Dendritic cell treated with granulocyte-macrophage colony-stimulating factor and Interleukin-4, amounts not matched to agents 40 ng/mL and 50 ng/mL, for 4 days (primary cell): ENCODE data around the gene HK1.
"Not testable (repeated sequence)": the region's sequence is repeated elsewhere in the genome, so short reads cannot be mapped to it uniquely, and the experiment has no call there.

Experiments
- H3K27ac Mint-ChIP-seq: one replicate; pipeline ENCODE4 v1.8.0; 2022; ENCODE audit warnings: mild to moderate bottlenecking, mixed read lengths
- H3K27me3 Mint-ChIP-seq: one replicate; pipeline ENCODE4 v1.8.0; 2022; ENCODE audit warnings: mild to moderate bottlenecking, mixed read lengths
- H3K36me3 Mint-ChIP-seq: one replicate; pipeline ENCODE4 v1.8.0; 2022; ENCODE audit warnings: low read depth, mixed read lengths
- H3K4me1 Mint-ChIP-seq: one replicate; pipeline ENCODE4 v1.8.0; 2022; ENCODE audit warnings: low read depth, mixed read lengths
- H3K4me3 Mint-ChIP-seq: one replicate; pipeline ENCODE4 v1.8.0; 2022; ENCODE audit warnings: mild to moderate bottlenecking, moderate library complexity, mixed read lengths
- H3K9me3 Mint-ChIP-seq: one replicate; pipeline ENCODE4 v1.8.0; 2022; ENCODE audit warnings: mixed read lengths
- intact Hi-C: fragments of 100-400 bp; cut with micrococcal nuclease; formaldehyde crosslinking; loops from one replicate; pipeline ENCODE4 v1.15.0; 2022

The HK1 gene

GRCh38 chr10:69321039-69321715 lies 42.9 kb downstream of the HK1 start:
- Mint-ChIP-seq H3K4me3 (peak overlapping the region; percentile 13), H3K27ac (peak overlapping the region; percentile 87), H3K9me3 (no peaks in the 10 kb centered on the region), H3K36me3 (peaks cover 8% of the 10 kb centered on the region), H3K27me3 (no peaks in the 10 kb centered on the region), H3K4me1 (peaks cover 52% of the 10 kb centered on the region)
- intact Hi-C loops: no loop called here

- H3K27ac Mint-ChIP-seq: no peak overlapping the region
These were observed 43.6 kb downstream of the HK1 start for GRCh38 chr10:69321865-69322264.

GRCh38 chr10:69322346-69322745 lies 44.0 kb downstream of the HK1 start:
- H3K4me3 Mint-ChIP-seq, H3K9me3 Mint-ChIP-seq, H3K27me3 Mint-ChIP-seq, H3K36me3 Mint-ChIP-seq, intact Hi-C loops, H3K27ac Mint-ChIP-seq: not testable (repeated sequence)
- H3K4me1 Mint-ChIP-seq: peaks cover 59% of the 10 kb centered on the region

More at GRCh38 chr10:69321865-69322264, 43.6 kb downstream of the HK1 start:
- intact Hi-C loops: no loop called here
- Mint-ChIP-seq H3K27me3 (no peaks in the 10 kb centered on the region), H3K4me1 (peaks cover 58% of the 10 kb centered on the region), H3K9me3 (no peaks in the 10 kb centered on the region), H3K4me3 (no peak overlapping the region), H3K36me3 (peaks cover 8% of the 10 kb centered on the region)

- Mint-ChIP-seq H3K27ac (no peak overlapping the region), H3K27me3 (no peaks in the 10 kb centered on the region), H3K9me3 (no peaks in the 10 kb centered on the region), H3K4me1 (peaks cover 70% of the 10 kb centered on the region), H3K4me3 (no peak overlapping the region), H3K36me3 (peaks cover 8% of the 10 kb centered on the region)
- intact Hi-C loops: no loop called here
These were observed 45.3 kb downstream of the HK1 start for GRCh38 chr10:69323622-69324021.

DNA sequence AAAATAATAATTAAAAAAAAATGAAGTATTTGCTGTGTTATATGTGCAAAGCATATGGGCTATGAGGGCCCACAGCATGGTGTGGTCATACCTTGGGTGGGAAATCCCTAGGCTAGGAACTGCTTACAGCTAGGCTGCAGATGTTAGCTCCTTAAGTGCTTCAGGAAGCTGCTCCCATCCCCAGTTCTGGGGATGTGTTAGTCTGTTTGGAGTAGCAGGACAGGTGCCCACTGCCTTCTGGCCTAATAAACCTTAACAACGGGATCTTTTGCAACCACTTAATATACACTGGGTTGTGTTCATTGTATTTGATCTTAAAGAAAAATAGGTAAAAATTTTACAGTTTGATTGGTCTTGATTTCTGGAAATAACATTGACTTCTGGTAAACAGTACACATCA lies 46.3 kb downstream of the HK1 start:
- Mint-ChIP-seq H3K27ac (no peak overlapping the region), H3K9me3 (no peaks in the 10 kb centered on the region), H3K27me3 (no peaks in the 10 kb centered on the region), H3K36me3 (peaks cover 6% of the 10 kb centered on the region), H3K4me3 (no peak overlapping the region), H3K4me1 (peaks cover 78% of the 10 kb centered on the region)
- intact Hi-C loops: no loop called here

GRCh38 chr10:69325637-69326523 lies 47.6 kb downstream of the HK1 start:
- H3K27ac Mint-ChIP-seq, H3K27me3 Mint-ChIP-seq, intact Hi-C loops, H3K9me3 Mint-ChIP-seq, H3K4me3 Mint-ChIP-seq: not testable (repeated sequence)
- H3K36me3 Mint-ChIP-seq: peaks cover 19% of the 10 kb centered on the region
- H3K4me1 Mint-ChIP-seq: peaks cover 78% of the 10 kb centered on the region

- H3K36me3 Mint-ChIP-seq: peaks cover 21% of the 10 kb centered on the region
- no peaks in the 10 kb centered on the region for H3K9me3 Mint-ChIP-seq
- no peak overlapping the region for H3K27ac Mint-ChIP-seq
- H3K4me3 Mint-ChIP-seq: no peak overlapping the region
- intact Hi-C loops: no loop called here
- peaks cover 72% of the 10 kb centered on the region for H3K4me1 Mint-ChIP-seq
- no peaks in the 10 kb centered on the region for H3K27me3 Mint-ChIP-seq
These were observed 48.4 kb downstream of the HK1 start for GRCh38 chr10:69326692-69327091.

- peak overlapping the region; percentile 73 for H3K4me3 Mint-ChIP-seq
- H3K9me3 Mint-ChIP-seq: no peaks in the 10 kb centered on the region
- peaks cover 29% of the 10 kb centered on the region for H3K36me3 Mint-ChIP-seq
- peak overlapping the region; percentile 87 for H3K27ac Mint-ChIP-seq
- intact Hi-C loops: no loop called here
- H3K27me3 Mint-ChIP-seq: no peaks in the 10 kb centered on the region
- H3K4me1 Mint-ChIP-seq: peaks cover 75% of the 10 kb centered on the region
These were observed 49.4 kb downstream of the HK1 start for GRCh38 chr10:69327463-69328379.

- Mint-ChIP-seq H3K4me1 (peaks cover 77% of the 10 kb centered on the region), H3K27me3 (no peaks in the 10 kb centered on the region), H3K9me3 (no peaks in the 10 kb centered on the region), H3K4me3 (peak overlapping the region; percentile 17), H3K27ac (peak overlapping the region; percentile 87), H3K36me3 (peaks cover 32% of the 10 kb centered on the region)
- intact Hi-C loops: no loop called here
These were observed 50.1 kb downstream of the HK1 start for GRCh38 chr10:69328380-69328735.

GRCh38 chr10:69328888-69329287 lies 50.6 kb downstream of the HK1 start:
- H3K27me3 Mint-ChIP-seq, intact Hi-C loops, H3K4me3 Mint-ChIP-seq, H3K9me3 Mint-ChIP-seq: not testable (repeated sequence)
- Mint-ChIP-seq H3K4me1 (peaks cover 77% of the 10 kb centered on the region), H3K27ac (peak overlapping the region; percentile 87), H3K36me3 (peaks cover 32% of the 10 kb centered on the region)

- Mint-ChIP-seq H3K36me3 (peaks cover 32% of the 10 kb centered on the region), H3K27me3 (no peaks in the 10 kb centered on the region), H3K4me1 (peaks cover 85% of the 10 kb centered on the region), H3K9me3 (no peaks in the 10 kb centered on the region), H3K4me3 (no peak overlapping the region), H3K27ac (peak overlapping the region; percentile 87)
- intact Hi-C loops: no loop called here
These were observed 51.5 kb downstream of the HK1 start for GRCh38 chr10:69329721-69330178.

DNA sequence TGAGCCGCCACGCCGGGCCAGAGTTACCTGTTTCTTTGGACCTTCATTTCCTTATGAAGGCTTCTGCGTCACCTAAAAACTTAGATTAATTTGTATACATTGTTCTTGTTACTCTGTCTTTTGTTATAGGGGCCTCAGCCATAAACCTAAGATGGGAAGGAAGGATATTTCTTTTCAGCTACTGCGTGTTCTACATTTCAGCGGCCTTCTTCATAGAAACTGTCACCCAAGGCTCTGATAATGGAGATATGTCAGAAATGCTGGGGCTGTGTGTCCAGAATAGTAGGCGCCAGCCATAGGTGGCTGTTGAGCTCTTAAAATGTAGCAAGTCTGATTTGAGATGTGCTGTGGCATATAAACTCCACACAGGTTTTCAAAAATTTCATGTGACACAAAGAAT lies 52.9 kb downstream of the HK1 start:
- Mint-ChIP-seq H3K27me3 (no peaks in the 10 kb centered on the region), H3K4me1 (peaks cover 93% of the 10 kb centered on the region), H3K36me3 (peaks cover 32% of the 10 kb centered on the region), H3K27ac (no peak overlapping the region), H3K4me3 (no peak overlapping the region), H3K9me3 (no peaks in the 10 kb centered on the region)
- intact Hi-C loops: no loop called here

DNA sequence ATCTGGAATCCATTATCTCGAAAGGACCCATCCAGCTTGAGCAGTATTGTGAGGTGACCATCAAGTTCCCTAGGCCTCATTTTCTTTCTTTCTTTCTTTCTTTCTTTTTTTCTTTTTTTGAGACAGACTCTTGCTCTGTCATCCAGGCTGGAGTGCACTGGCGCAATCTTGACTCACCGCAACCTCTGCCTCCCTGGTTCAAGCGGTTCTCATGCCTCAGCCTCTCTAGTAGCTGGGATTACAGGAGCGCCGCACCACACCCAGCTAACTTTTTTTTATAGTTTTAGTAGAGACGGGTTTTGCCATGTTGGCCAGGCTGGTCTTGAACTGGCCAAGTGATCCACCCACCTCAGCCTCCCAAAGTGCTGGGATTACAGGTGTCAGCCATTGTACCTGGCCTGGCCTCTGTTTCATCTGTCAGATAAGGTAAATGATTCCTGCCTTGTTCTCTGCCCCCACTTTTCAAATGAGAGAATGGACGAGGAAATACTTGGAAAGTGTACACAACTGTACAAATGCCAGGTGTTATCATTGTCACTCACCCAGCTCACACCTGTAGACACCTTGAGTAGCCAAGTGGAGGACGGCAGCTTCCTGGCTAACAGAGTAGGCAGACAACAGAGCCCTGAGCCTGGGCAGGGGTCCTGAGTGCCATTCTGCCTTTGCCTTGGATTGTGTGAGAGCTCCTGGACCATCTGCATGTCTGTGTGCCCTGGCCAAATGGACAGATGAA lies 54.1 kb downstream of the HK1 start:
- H3K27ac Mint-ChIP-seq: peak overlapping the region; percentile 86
- intact Hi-C loops: no loop called here
- H3K27me3 Mint-ChIP-seq: no peaks in the 10 kb centered on the region
- peaks cover 32% of the 10 kb centered on the region for H3K36me3 Mint-ChIP-seq
- H3K9me3 Mint-ChIP-seq: no peaks in the 10 kb centered on the region
- H3K4me3 Mint-ChIP-seq: no peak overlapping the region
- H3K4me1 Mint-ChIP-seq: peaks cover 86% of the 10 kb centered on the region
